HG03521 (cell line): ENCODE data around the gene FAF2.
"Not testable (repeated sequence)": the region's sequence is repeated elsewhere in the genome, so short reads cannot be mapped to it uniquely, and the experiment has no call there.

ENCODE experiments used
- ATAC-seq: cut with Tn5 transposase; IDR thresholded peaks from one replicate; pipeline ENCODE4 v1.9.1; 2021; ENCODE audit warnings: mild to moderate bottlenecking, moderate library complexity; ENCODE audit not compliant: unreplicated experiment

Gene FAF2

GRCh38 chr5:176416965-176417364, 31.2 kb upstream of the FAF2 start:
- ATAC-seq: no peak

DNA sequence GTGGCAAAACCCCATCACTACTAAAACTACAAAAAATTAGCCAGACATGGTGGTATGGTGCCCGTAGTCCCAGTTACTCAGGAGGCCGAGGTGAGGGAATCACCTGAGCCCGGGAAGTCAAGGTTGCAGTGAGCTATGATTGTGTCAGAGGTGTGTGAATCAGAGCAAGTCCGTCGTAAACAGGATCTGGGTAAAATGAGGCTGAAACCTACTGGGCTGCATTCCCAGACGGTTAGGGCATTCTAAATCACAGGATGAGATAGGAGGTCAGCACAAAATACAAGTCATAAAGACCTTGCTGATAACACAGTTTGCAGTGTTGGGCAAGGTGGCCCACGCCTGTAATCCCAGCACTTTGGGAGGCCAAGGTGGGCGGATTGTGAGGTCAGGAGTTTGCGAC, 29.9 kb upstream of the FAF2 start:
- ATAC-seq: no peak

DNA sequence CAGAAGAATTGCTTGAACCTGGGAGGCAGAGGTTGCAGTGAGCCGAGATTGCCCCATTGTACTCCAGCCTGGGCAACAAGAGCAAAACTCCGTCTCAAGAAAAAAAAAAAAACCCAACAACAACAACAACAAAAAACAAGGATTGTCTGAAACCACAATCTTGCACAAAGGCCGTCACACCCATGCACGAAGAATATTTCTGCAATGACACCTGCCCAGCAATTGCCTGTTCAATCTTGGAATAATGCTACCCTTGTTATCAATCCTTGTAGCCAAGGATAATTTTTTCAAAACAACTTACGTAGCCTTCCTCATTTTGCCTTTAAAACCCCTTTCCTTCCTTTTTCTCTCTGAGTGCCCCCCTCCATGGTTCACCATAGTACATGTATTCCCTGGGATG, 28.1 kb upstream of the FAF2 start:
- ATAC-seq: no peak

DNA sequence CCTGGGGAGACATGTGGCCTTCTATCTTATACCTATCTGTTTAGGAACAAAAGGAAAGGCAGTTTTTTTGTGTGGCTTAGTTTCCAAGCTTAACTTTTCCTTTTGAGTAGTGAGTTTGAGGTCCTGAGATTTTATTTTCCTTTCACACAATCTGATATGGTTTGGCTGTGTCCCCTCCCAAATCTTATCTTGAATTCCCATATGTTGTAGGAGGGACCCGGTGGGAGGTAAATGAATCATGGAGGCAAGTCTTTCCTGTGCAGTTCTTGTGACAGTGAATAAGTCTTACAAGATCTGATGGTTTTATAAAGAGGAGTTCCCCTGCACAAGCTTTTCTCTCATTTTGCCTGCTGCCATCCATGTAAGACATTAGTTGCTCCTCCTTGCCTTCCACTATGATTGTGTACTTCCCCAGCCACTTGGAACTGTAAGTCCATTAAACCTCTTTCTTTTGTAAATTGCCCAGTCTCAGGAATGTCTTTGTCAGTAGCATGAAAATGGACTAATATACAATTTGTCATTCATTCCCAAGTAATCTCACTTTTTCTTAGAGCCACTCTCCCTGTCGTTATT, 27.1 kb upstream of the FAF2 start:
- no peak for ATAC-seq

DNA sequence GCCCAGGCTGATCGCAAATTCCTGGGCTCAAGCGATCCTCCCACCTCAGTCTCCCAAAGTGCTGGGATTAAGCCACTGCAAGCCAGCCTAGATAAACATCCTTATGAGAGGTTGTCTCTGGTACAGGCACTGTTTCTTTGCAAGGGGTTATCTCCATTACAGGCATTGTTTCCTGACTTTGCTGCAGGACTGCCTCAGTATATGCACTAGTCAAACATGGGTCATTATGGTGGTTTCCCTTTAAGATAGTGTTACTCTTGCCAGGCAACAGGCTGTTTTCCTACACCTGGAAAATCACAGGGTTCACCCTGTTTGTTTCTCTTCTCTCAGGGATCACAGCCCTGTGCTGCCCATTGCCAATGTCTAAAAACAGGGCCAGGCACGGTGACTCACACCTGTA, 24.0 kb upstream of the FAF2 start:
- ATAC-seq: no peak

DNA sequence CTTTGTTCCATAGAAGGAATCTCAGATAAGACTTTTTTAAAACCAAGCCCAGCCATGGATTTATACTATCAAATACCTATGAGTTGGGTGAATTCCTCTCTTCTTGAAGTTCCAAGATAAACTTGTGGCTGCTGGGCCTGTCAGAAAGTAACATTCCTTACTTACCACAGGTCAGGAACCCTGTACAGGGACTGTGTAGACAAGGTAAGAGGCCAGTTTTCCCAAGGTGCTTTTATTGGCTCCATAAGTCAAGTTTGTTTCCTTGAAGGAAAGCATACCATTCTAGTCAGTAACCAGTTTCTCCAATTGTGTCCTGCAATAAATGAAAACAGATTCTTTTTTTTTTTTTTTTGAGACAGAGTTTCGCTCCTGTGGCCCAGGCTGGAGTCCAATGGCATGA, 23.0 kb upstream of the FAF2 start:
- ATAC-seq: no peak

- ATAC-seq: no peak
Observed at GRCh38 chr5:176425791-176426190, 22.4 kb upstream of the FAF2 start.

DNA sequence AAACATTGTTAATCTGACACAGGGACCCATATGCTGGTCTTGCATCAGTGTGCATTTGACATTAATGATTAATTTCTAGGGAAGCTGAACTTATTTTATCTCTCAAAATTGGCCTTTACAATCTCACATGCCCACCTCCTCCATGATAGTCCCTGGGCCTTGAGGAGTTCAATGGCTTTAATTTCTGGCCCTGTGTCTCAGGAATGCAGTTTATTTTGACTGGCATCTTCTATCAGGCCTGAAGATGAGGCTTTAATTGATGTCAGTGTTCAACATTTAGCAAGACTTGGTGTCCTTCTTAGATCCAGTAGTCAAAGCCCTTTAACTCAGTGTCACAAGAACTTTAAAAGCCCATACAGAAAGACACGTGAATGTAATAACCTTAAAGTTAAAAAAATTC, 21.3 kb upstream of the FAF2 start:
- ATAC-seq: no peak

- ATAC-seq: no peak
Observed at GRCh38 chr5:176427971-176428370, 20.2 kb upstream of the FAF2 start.

GRCh38 chr5:176429972-176430371, 18.2 kb upstream of the FAF2 start:
- ATAC-seq: no peak

DNA sequence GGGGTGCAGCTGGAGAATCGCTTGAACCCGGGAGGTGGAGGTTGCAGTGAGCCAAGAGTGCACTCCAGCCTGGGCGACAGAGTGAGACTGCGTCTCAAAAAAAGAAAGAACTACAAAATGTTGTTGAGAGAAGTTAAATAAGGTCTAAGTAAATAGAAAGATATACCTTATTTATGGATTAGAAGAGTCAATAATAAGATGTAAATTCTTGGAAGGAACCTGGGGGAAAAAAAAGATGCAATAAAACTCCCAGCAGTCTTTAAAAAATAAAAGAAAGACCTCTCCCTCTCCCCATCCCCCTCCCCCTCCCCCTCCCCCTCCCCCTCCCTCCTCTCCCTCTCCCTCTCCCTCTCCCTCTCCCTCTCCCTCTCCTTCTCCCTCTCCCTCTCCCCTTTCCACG, 15.5 kb upstream of the FAF2 start:
- ATAC-seq: no peak

DNA sequence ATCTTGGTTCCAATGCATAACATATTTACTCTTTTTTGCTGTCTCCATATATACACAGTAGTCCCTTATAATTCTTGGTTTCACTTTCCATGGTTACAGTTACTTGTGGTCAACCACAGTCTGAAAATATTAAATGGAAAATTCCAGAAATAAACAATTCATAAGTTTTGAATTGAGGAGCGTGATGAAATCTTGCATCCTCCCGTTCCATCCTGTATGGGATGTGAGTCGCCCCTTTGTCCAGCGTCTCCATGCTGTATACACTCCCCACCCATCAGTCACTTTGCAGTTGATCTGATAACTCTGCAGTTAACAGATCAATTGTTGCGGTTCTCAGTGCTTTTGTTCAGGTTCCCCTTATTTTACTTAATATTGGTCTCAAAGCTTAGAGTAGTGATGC, 11.5 kb upstream of the FAF2 start:
- no peak for ATAC-seq

DNA sequence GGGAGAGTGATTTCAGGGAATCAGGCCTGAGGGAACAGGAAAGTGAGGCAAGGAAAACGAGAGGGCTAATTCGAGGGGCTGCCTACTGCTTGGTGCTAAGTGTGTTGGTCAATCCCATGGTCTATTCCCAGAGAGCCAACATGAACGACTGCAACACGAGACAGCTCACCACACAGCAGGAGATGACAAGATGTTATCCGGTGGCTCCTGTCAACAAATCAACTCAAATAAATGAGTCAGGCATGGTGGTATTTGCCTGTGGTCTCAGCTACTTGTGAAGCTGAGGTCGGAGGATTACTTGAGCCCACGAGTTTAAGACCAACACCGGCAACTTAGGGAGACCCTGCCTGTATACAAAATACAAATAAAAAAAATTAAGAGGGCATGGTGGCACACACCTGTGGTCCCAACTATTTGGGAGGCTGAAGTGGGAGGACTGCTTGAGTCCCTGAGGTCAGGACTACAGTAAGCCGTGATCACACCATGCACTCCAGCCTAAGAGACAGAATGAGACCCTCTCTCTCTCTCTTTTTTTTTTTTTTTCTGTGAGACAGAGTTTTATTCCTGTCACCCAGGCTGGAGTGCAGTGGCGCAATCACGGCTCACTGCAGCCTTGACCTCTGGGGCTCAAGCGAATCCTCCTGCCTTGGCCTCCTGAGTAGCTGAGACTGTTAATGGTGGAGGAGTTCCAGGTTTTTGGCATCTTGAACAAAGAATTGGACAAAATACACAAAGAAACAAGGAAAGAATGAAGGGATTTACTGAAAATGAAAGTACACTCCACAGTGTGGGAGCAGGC, 9.0 kb upstream of the FAF2 start:
- ATAC-seq: no peak

DNA sequence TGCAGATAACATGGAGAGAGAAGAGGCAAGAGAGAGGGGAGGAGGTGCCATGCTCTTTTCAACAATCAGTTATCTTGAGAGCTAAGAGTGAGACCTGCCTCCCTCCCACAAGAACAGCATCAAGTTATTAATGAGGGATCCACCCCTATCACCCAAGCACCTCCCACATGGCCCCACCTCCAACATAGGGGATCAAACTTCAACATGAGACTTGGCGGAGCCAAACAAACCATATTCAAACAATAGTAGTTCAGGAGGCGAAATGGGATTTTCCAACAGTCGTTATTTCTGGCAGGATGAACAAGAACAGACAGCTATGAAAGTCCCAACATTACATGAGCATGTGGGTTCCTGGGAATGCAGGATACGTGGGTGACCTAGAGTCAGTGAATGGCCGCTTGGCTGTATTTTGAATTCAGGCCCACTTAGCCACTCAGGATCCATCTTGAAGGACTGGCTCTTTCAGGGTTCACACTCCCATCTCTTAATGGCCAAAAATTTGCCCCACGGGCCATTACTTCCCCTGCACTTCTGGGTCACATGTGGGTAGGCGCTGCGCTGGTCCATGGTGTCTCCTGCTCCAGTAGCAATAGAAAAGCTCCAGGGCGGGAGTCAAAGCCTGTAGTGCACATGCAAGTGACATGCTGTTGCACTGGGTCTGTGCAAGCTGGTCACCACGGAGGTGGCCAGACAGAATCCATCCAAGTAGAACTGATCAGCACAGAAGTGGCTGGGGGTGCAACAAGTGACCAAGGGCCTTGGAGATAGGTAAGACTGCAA, 7.1 kb upstream of the FAF2 start:
- ATAC-seq: no peak

- no peak for ATAC-seq
Observed at GRCh38 chr5:176441921-176442323, 6.3 kb upstream of the FAF2 start.

- not testable (repeated sequence) for ATAC-seq
Observed at GRCh38 chr5:176442911-176443310, 5.3 kb upstream of the FAF2 start.

DNA sequence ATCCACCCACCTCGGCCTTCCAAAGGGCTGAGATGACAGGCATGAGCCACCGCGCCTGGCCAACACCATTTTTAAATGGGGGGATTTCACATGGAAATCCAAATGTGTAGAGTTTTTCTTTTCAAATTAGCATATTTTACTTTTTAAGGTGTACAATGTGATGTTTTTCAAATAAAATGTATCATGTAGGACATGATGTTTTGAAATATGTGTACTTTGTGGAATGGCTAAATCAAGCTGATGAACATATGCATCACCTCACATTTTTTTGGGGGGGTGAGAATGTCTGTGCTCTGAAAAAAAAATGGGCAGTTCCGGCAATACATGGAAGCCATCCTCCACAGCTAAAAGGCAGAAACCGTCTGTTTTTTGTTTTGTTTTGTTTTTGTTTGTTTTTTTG, 3.4 kb upstream of the FAF2 start:
- ATAC-seq: no peak

DNA sequence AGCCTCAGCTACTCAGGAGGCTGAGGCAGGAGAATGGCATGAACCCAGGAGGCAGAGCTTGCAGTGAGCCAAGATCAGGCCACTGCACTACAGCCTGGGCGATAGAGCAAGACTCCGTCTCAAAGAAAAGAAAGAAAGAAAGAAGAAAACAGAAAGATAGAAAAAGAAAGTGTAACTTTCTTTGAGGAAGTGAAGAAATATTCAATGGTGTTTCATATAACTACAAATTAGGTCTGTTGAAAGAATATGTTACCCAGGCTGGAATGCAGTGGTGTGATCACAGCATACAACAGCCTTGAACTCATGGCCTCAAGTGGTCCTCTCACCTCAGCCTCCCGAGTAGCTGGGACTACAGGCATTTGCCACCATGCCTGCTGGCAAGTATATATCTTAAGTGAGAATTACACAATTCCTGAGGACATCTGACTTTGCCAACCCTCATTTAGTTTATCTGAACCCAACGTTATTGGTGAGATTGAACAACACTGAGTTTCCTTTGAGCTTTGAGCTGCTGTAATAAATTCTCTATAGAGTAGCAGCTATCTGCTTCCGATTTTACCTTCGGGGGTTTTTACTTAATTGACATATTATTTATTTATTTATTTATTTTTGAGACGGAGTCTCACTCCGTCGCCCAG, 2.0 kb upstream of the FAF2 start:
- ATAC-seq: no peak

DNA sequence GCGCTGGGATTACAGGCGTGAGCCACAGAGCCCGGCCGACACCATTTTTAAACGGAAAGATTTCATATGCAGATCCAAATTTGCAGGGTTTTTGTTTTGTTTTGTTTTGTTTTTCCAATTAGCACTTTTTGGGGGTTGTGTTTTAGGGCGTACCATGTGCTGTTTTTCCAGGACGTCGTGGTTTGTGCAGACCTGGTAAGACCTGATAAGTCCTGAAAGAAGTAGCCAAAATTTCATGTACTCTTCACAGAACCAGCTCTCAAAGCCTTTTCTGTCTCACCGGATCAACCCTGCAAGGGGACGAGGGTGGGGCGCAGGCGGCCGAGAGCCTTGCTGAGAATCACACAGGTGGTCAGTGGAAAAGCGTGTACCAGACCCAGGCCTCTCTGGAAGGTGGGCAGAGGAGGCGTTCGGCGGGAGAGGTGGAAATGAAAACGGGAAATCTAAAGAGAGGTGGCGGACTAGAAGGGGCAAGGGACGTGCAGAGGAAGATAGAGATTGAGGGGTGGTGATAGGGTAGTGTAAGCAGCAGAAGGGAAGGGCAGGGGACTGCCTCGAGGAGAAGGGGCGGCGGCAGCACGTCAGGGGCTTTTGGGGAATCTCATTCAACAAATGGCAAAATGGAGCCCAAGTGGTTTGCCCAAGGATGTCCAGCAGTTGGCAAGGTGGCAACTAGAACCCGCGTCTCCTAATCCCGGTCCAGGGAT, 1.1 kb upstream of the FAF2 start:
- no peak for ATAC-seq

- peak; percentile 17 for ATAC-seq
Observed at GRCh38 chr5:176447591-176447977, 601 bp upstream of the FAF2 start.

- no peak for ATAC-seq
Observed at GRCh38 chr5:176450077-176450476, 1.9 kb downstream of the FAF2 start.
